Measurements from ENCODE around the gene AHCYL1.
A peak's percentile ranks its signal among the peaks of the same experiment; 100 is the strongest.

AHCYL1 gene

GRCh38 chr1:110035236-110035752 lies 50.7 kb downstream of the AHCYL1 start:
- peak; percentile 38 for DNase-seq (ENCODE audit: low spot score)

GRCh38 chr1:110038271-110038670 lies 53.7 kb downstream of the AHCYL1 start:
- DNase-seq (ENCODE audit: low spot score) = peak; percentile 56

GRCh38 chr1:110039641-110040040 lies 55.1 kb downstream of the AHCYL1 start:
- no peak for DNase-seq (ENCODE audit: low spot score)

- no peak for DNase-seq (ENCODE audit: low spot score)
These were observed 56.0 kb downstream of the AHCYL1 start for GRCh38 chr1:110040548-110040947.

- no peak for DNase-seq (ENCODE audit: low spot score)
These were observed 58.5 kb downstream of the AHCYL1 start for GRCh38 chr1:110043016-110043415.

GRCh38 chr1:110047463-110047862 lies 62.9 kb downstream of the AHCYL1 start:
- no peak for DNase-seq (ENCODE audit: low spot score)

GRCh38 chr1:110048240-110048639 lies 63.7 kb downstream of the AHCYL1 start:
- no peak for DNase-seq (ENCODE audit: low spot score)

- DNase-seq (ENCODE audit: low spot score) = no peak
These were observed 64.5 kb downstream of the AHCYL1 start for GRCh38 chr1:110048923-110049601.

GRCh38 chr1:110049801-110050601 lies 65.4 kb downstream of the AHCYL1 start:
- DNase-seq (ENCODE audit: low spot score) = no peak

GRCh38 chr1:110050602-110051261 lies 66.2 kb downstream of the AHCYL1 start:
- DNase-seq (ENCODE audit: low spot score) = no peak

- DNase-seq (ENCODE audit: low spot score) = no peak
These were observed 66.7 kb downstream of the AHCYL1 start for GRCh38 chr1:110051262-110051648.

GRCh38 chr1:110053552-110054428 lies 69.2 kb downstream of the AHCYL1 start:
- DNase-seq (ENCODE audit: low spot score) = peak; percentile 71

- no peak for DNase-seq (ENCODE audit: low spot score)
These were observed 71.1 kb downstream of the AHCYL1 start for GRCh38 chr1:110055493-110056284.

- no peak for DNase-seq (ENCODE audit: low spot score)
These were observed 71.7 kb downstream of the AHCYL1 start for GRCh38 chr1:110056285-110056683.

GRCh38 chr1:110056776-110057175 lies 72.2 kb downstream of the AHCYL1 start:
- DNase-seq (ENCODE audit: low spot score) = no peak

- no peak for DNase-seq (ENCODE audit: low spot score)
These were observed 73.5 kb downstream of the AHCYL1 start for GRCh38 chr1:110057963-110058518.

- DNase-seq (ENCODE audit: low spot score) = no peak
These were observed 74.0 kb downstream of the AHCYL1 start for GRCh38 chr1:110058591-110058990.

- no peak for DNase-seq (ENCODE audit: low spot score)
These were observed 74.7 kb downstream of the AHCYL1 start for GRCh38 chr1:110059133-110059863.

- DNase-seq (ENCODE audit: low spot score) = peak; percentile 31
These were observed 75.6 kb downstream of the AHCYL1 start for GRCh38 chr1:110060034-110060661.

Measured in cerebellar cortex (tissue), 1 donor.